Caco-2 (cell line): ENCODE data around the gene KIF1A. TPM values are rescaled to one million over a fixed set of nuclear protein-coding genes. Genes with fewer than 3 reads are reported as not detected.
"Not testable (repeated sequence)": the region's sequence is repeated elsewhere in the genome, so short reads cannot be mapped to it uniquely, and the experiment has no call there.

ENCODE experiments used
- BruUV-seq: library from RNA; stranded (reverse); fragments of 400-500 nt; replicated peaks from 2 replicates; lab custom pipeline; 2021; lab: Mats Ljungman, UMichigan
- CTCF ChIA-PET: fragments of 300-600 bp; sonication (Branson Sonifier 250); formaldehyde crosslinking; loops from one replicate; lab custom pipeline; 2022; ENCODE audit warnings: antibody characterized with exemption; lab: Charles Lee
- POLR2A ChIA-PET: fragments of 300-600 bp; sonication (Branson Sonifier 250); formaldehyde crosslinking; loops from one replicate; lab custom pipeline; 2022; ENCODE audit warnings: antibody characterized with exemption; lab: Charles Lee
- DNase-seq, 2 experiments: peaks; one replicate each; pipeline versions ENCODE4 v3.0.0 to v3.0.0-alpha.2; 2020 to 2022
- H3K27me3 ChIP-seq: replicated peaks from 2 replicates; pipeline ENCODE4 v1.6.0; 2011; ENCODE audit warnings: low read length; ENCODE audit not compliant: control insufficient read depth, insufficient read depth
- H3K36me3 ChIP-seq: 2 replicates; pipeline ENCODE4 v1.5.1; 2011; ENCODE audit warnings: low read length; ENCODE audit not compliant: control insufficient read depth, insufficient read depth
- H3K4me1 ChIP-seq: fragments of 250-450 bp; sonication (Bioruptor Pico); 2 replicates; pipeline ENCODE4 v1.5.1; 2020; ENCODE audit warnings: mild to moderate bottlenecking
- H3K4me3 ChIP-seq: 2 replicates; pipeline ENCODE4 v1.5.1; 2011; ENCODE audit warnings: low read depth, mild to moderate bottlenecking, control low read depth, low read length
- H3K9me3 ChIP-seq: fragments of 250-450 bp; sonication (Bioruptor Pico); 2 replicates; pipeline ENCODE4 v1.5.1; 2020; ENCODE audit warnings: mild to moderate bottlenecking, moderate library complexity
- H3K27ac Mint-ChIP-seq: one replicate; pipeline ENCODE4 v1.8.0; 2022; ENCODE audit warnings: mixed read lengths; ENCODE audit not compliant: unreplicated experiment
- H3K27me3 Mint-ChIP-seq: one replicate; pipeline ENCODE4 v1.8.0; 2022; ENCODE audit warnings: mixed read lengths; ENCODE audit not compliant: insufficient read depth, unreplicated experiment
- H3K36me3 Mint-ChIP-seq: one replicate; pipeline ENCODE4 v1.8.0; 2022; ENCODE audit warnings: mild to moderate bottlenecking, mixed read lengths; ENCODE audit not compliant: insufficient read depth, unreplicated experiment
- H3K4me1 Mint-ChIP-seq: one replicate; pipeline ENCODE4 v1.8.0; 2022; ENCODE audit warnings: low read depth, mixed read lengths; ENCODE audit not compliant: unreplicated experiment
- H3K4me3 Mint-ChIP-seq: one replicate; pipeline ENCODE4 v1.8.0; 2022; ENCODE audit warnings: mild to moderate bottlenecking, moderate library complexity, mixed read lengths; ENCODE audit not compliant: unreplicated experiment
- H3K9me3 Mint-ChIP-seq: one replicate; pipeline ENCODE4 v1.8.0; 2022; ENCODE audit warnings: mixed read lengths; ENCODE audit not compliant: unreplicated experiment
- intact Hi-C: fragments of 100-400 bp; cut with micrococcal nuclease; formaldehyde crosslinking; loops from one replicate; pipeline ENCODE4 v1.10.0; 2022; ENCODE audit not compliant: unreplicated experiment
- total RNA-seq: library from RNA; stranded (reverse); gene quantifications from 2 replicates; pipeline ENCODE4 v1.2.3, GENCODE V29; 2022

Gene KIF1A
- total RNA-seq, 1 experiment from 2014 or later = 33.1 TPM

DNA sequence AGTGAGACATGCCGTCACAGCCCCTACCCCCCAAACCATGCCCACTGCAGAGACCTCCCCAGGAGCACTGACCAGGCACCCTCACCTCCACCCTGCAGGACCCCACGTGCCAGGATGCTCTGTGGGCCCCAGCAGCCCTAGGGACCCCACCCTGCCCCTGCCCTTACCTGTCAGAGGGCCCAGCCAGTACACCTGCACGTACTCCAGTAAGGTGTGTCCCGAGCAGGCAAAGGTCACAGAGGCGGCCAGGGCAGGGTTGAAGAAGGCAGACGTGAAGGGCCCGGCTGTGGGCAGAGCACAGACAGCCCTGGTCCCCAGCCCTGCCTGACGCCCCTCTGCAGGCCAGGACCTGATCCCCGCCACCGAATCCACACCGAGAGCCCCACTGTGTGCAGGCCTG is 139.8 kb downstream of the KIF1A start:
- intact Hi-C loops, H3K4me1 ChIP-seq, H3K4me3 ChIP-seq, H3K36me3 Mint-ChIP-seq, BruUV-seq, H3K27ac Mint-ChIP-seq, CTCF ChIA-PET, H3K36me3 ChIP-seq, DNase-seq, H3K4me1 Mint-ChIP-seq, H3K27me3 ChIP-seq, POLR2A ChIA-PET, H3K9me3 ChIP-seq, H3K4me3 Mint-ChIP-seq, H3K9me3 Mint-ChIP-seq, H3K27me3 Mint-ChIP-seq: not testable (repeated sequence)

DNA sequence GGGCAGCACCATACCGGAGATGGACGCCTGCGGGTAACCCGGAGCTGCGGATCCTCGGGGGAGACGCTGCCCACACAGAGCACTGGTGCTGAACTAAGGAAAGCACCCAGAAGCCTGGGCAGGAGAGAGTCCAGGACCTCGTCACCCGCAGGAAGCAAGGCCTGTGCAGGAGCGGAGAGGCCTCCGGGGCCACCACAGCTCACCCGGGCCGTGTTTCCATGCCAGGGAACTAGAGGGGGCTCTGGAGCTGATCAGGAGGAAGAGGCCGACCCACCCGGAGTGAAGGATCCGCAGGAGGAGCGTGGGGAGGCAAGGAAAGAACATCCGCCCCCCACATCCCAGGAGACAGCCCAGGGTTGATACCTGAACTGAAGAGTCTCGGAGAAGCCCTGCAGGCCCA is 141.1 kb downstream of the KIF1A start:
- intact Hi-C loops, H3K36me3 Mint-ChIP-seq, H3K4me3 ChIP-seq, H3K27me3 Mint-ChIP-seq, CTCF ChIA-PET, POLR2A ChIA-PET, DNase-seq, H3K36me3 ChIP-seq, H3K27ac Mint-ChIP-seq, H3K4me1 ChIP-seq, H3K9me3 Mint-ChIP-seq, H3K9me3 ChIP-seq, H3K4me1 Mint-ChIP-seq, H3K27me3 ChIP-seq, BruUV-seq, H3K4me3 Mint-ChIP-seq: not testable (repeated sequence)

- H3K9me3 Mint-ChIP-seq, BruUV-seq, CTCF ChIA-PET, H3K4me3 Mint-ChIP-seq, H3K36me3 Mint-ChIP-seq, H3K27me3 ChIP-seq, H3K27me3 Mint-ChIP-seq, H3K4me3 ChIP-seq, H3K4me1 Mint-ChIP-seq, H3K4me1 ChIP-seq, intact Hi-C loops, H3K36me3 ChIP-seq, DNase-seq, H3K27ac Mint-ChIP-seq, POLR2A ChIA-PET, H3K9me3 ChIP-seq: not testable (repeated sequence)
Measured at GRCh38 chr2:240678043-240678442, 142.0 kb downstream of the KIF1A start.

DNA sequence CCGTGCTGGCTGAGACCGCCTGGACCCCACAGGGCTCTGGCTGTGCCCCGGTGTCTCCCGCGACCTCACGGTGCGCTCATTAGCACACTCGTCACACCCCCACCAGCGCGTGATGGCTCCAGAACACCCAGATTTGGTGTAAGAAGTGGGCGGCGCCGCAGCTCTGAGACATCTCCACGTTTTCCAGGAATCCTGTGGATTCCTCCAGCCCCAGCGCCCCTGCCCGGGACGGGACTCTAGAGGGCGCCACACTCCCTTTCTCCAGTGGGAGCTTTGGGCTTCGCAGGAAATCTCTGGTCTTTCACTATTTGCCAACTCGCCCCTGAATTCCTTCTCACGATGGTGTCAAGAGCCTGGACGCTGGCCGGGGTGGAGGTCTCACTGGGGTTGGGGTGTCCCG is 144.7 kb downstream of the KIF1A start:
- H3K27ac Mint-ChIP-seq, H3K9me3 ChIP-seq, DNase-seq, H3K9me3 Mint-ChIP-seq, intact Hi-C loops, CTCF ChIA-PET, H3K4me3 Mint-ChIP-seq, H3K27me3 ChIP-seq, POLR2A ChIA-PET, H3K4me3 ChIP-seq, H3K4me1 ChIP-seq, H3K36me3 ChIP-seq, H3K27me3 Mint-ChIP-seq, BruUV-seq, H3K4me1 Mint-ChIP-seq, H3K36me3 Mint-ChIP-seq: not testable (repeated sequence)

DNA sequence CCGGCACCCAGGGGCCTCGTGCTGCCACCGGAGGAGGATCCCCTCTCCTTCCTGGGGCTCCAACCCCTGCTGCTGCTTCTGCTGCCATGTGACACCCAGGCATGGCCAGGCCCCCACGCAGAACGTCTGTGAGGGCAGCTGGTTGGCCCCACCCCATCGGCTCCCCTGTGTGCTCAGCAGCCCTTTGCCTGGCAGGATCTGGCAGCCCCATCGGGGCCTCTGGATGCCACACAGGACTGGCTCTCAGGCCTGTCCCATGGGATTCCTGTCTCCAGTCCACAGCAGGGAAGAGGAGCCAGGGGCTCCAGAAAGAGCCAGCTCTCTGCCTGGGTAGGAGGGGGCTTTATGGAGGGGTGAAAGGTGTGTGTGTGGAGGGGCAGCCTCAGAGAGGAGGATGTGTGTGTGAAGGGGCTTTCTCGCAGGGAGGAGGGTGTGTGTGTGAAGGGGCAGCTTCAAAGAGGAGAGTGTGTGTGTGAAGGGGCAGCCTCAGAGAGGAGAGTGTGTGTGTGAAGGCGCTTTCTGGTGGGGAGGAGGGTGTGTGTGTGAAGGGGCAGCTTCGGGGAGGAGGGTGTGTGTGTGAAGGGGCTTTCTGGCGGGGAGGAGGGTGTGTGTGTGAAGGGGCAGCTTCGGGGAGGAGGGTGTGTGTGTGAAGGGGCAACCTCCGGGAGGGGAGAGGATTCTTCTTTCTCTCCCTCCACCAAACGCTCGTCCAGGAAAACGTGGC is 145.4 kb downstream of the KIF1A start:
- H3K27me3 Mint-ChIP-seq, CTCF ChIA-PET, H3K4me3 Mint-ChIP-seq, H3K9me3 ChIP-seq, BruUV-seq, H3K4me1 Mint-ChIP-seq, H3K4me3 ChIP-seq, H3K27ac Mint-ChIP-seq, H3K36me3 Mint-ChIP-seq, H3K36me3 ChIP-seq, H3K27me3 ChIP-seq, POLR2A ChIA-PET, H3K4me1 ChIP-seq, intact Hi-C loops, DNase-seq, H3K9me3 Mint-ChIP-seq: not testable (repeated sequence)
